ENCODE measurements around the gene ASPHD2.

DNA sequence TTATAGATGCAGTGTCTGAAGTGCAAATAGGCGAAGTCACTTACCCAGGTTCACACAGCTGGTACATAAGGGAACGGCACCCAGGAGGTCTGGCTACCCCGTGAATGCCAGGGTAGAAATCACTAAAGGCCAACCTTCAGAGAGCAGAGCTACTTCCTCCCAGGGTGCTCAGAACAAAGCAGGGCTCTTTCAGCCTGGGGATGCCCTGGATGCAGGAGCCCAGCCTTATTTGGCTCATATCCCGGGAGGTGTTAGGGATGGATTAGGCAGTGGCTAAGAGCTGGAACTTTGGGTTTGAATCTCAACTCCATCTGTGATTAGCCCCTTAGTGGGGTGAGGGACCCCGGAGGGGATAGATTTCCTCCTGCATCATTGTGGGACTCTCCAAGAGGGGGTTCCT lies 33.1 kb upstream of the ASPHD2 start:
- TF ChIP-seq, protein P1, sequence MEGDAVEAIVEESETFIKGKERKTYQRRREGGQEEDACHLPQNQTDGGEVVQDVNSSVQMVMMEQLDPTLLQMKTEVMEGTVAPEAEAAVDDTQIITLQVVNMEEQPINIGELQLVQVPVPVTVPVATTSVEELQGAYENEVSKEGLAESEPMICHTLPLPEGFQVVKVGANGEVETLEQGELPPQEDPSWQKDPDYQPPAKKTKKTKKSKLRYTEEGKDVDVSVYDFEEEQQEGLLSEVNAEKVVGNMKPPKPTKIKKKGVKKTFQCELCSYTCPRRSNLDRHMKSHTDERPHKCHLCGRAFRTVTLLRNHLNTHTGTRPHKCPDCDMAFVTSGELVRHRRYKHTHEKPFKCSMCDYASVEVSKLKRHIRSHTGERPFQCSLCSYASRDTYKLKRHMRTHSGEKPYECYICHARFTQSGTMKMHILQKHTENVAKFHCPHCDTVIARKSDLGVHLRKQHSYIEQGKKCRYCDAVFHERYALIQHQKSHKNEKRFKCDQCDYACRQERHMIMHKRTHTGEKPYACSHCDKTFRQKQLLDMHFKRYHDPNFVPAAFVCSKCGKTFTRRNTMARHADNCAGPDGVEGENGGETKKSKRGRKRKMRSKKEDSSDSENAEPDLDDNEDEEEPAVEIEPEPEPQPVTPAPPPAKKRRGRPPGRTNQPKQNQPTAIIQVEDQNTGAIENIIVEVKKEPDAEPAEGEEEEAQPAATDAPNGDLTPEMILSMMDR (IDR thresholded peaks at IDR 0.05; ENCODE audit: low read length): no peak
- no peak for TF ChIP-seq EZH2 (IDR thresholded peaks at IDR 0.05; ENCODE audit: borderline replicate concordance, low read length)

All from OCI-LY1 (cell line).